Neuronal stem cell (in vitro differentiated cells): ENCODE results near the gene MALT1.

Source experiments
- DNase-seq: peaks from one replicate; pipeline ENCODE4 v3.0.0-alpha.2; 2013; ENCODE audit warnings: low spot score
- H2AFZ ChIP-seq: one replicate; pipeline ENCODE4 v1.6.1; 2013; ENCODE audit warnings: mild to moderate bottlenecking, low read length, inconsistent platforms
- H2AK5ac ChIP-seq: 2 replicates; pipeline ENCODE4 v1.6.1; 2013; ENCODE audit warnings: low read depth, mild to moderate bottlenecking, inconsistent platforms, low read length, moderate library complexity, mixed read lengths
- H2BK120ac ChIP-seq: 2 replicates; pipeline ENCODE4 v1.6.1; 2013; ENCODE audit warnings: low read depth, mild to moderate bottlenecking, inconsistent platforms, low read length, moderate library complexity, mixed read lengths
- H2BK12ac ChIP-seq: one replicate; pipeline ENCODE4 v1.6.1; 2013; ENCODE audit warnings: low read length, inconsistent platforms
- H2BK15ac ChIP-seq: 2 replicates; pipeline ENCODE4 v1.6.1; 2013; ENCODE audit warnings: mild to moderate bottlenecking, low read length, inconsistent platforms, mixed read lengths
- H2BK5ac ChIP-seq: one replicate; pipeline ENCODE4 v1.6.1; 2013; ENCODE audit warnings: inconsistent platforms, mild to moderate bottlenecking, low read length, moderate library complexity
- H3K14ac ChIP-seq: one replicate; pipeline ENCODE4 v1.6.1; 2013; ENCODE audit warnings: low read length, inconsistent platforms
- H3K18ac ChIP-seq: 2 replicates; pipeline ENCODE4 v1.6.1; 2013; ENCODE audit warnings: low read length, inconsistent platforms
- H3K23ac ChIP-seq: 2 replicates; pipeline ENCODE4 v1.6.1; 2013; ENCODE audit warnings: low read depth, mild to moderate bottlenecking, mixed read lengths, low read length, inconsistent platforms; ENCODE audit not compliant: poor library complexity
- H3K27ac ChIP-seq: replicated peaks from 3 replicates; pipeline ENCODE4 v1.5.1; 2013; ENCODE audit warnings: low read length, inconsistent platforms
- H3K27me3 ChIP-seq, 3 experiments: 2 replicates each; pipeline ENCODE4 v1.6.1; 2013; ENCODE audit warnings: low read length in 3 of 3, mild to moderate bottlenecking in 2 of 3, inconsistent platforms in 1 of 3, low read depth in 1 of 3, mixed read lengths in 1 of 3, moderate library complexity in 1 of 3; ENCODE audit not compliant: control insufficient read depth in 3 of 3, insufficient read depth in 3 of 3
- H3K36me3 ChIP-seq, 2 donors: replicated peaks in 1 of 2; 2 replicates each; pipeline ENCODE4 v1.6.1; 2013; ENCODE audit warnings: low read length in 2 of 2; ENCODE audit not compliant: control insufficient read depth in 2 of 2, insufficient read depth in 2 of 2
- H3K4ac ChIP-seq: 2 replicates; pipeline ENCODE4 v1.6.1; 2013; ENCODE audit warnings: inconsistent platforms, mild to moderate bottlenecking, low read length, moderate library complexity
- H3K4me1 ChIP-seq, 2 donors: 1 replicate in 1 of 2; 2 replicates in 1 of 2; pipeline ENCODE4 v1.6.1; 2013; ENCODE audit warnings: low read length in 2 of 2, low read depth in 1 of 2; ENCODE audit not compliant: control insufficient read depth in 2 of 2, insufficient read depth in 1 of 2
- H3K4me2 ChIP-seq: one replicate; pipeline ENCODE4 v1.6.1; 2013; ENCODE audit warnings: mild to moderate bottlenecking, low read length, inconsistent platforms; ENCODE audit not compliant: insufficient read depth, poor library complexity, severe bottlenecking
- H3K4me3 ChIP-seq, 2 donors: 2 replicates each; pipeline ENCODE4 v1.5.1; 2013; ENCODE audit warnings: low read length in 2 of 2, mild to moderate bottlenecking in 2 of 2, inconsistent platforms in 1 of 2, moderate library complexity in 1 of 2
- H3K79me1 ChIP-seq: one replicate; pipeline ENCODE4 v1.6.1; 2013; ENCODE audit warnings: low read depth, mild to moderate bottlenecking, inconsistent platforms, low read length, moderate library complexity
- H3K9ac ChIP-seq: one replicate; pipeline ENCODE4 v1.6.1; 2013; ENCODE audit warnings: mild to moderate bottlenecking, low read depth, low read length, inconsistent platforms; ENCODE audit not compliant: poor library complexity
- H3K9me3 ChIP-seq, 2 donors: replicated peaks in 1 of 2; 2 replicates each; pipeline versions ENCODE3 to v1.6.1; 2013; ENCODE audit warnings: low read length in 2 of 2, mild to moderate bottlenecking in 2 of 2, inconsistent platforms in 1 of 2, low read depth in 1 of 2, mixed read lengths in 1 of 2, moderate library complexity in 1 of 2; ENCODE audit not compliant: control insufficient read depth in 2 of 2, insufficient read depth in 1 of 2
- H4K8ac ChIP-seq: one replicate; pipeline ENCODE4 v1.6.1; 2013; ENCODE audit warnings: low read depth, mild to moderate bottlenecking, inconsistent platforms, low read length, moderate library complexity
- H4K91ac ChIP-seq: one replicate; pipeline ENCODE4 v1.6.1; 2013; ENCODE audit warnings: low read length, low read depth, mild to moderate bottlenecking, inconsistent platforms; ENCODE audit not compliant: poor library complexity
- WGBS, 2 donors: extraction: QIAGEN DNeasy Blood & Tissue Kit; methylation state at CpG; one replicate each; pipeline ENCODE4 v1.1.7; 2013; ENCODE audit warnings: missing lambda C conversion rate in 2 of 2, mixed read lengths in 1 of 2; ENCODE audit not compliant: insufficient read length in 2 of 2, insufficient replicate concordance in 1 of 2; ENCODE audit errors: extremely low coverage in 2 of 2; 5-methylcytosine and 5-hydroxymethylcytosine counted together

Gene MALT1

DNA sequence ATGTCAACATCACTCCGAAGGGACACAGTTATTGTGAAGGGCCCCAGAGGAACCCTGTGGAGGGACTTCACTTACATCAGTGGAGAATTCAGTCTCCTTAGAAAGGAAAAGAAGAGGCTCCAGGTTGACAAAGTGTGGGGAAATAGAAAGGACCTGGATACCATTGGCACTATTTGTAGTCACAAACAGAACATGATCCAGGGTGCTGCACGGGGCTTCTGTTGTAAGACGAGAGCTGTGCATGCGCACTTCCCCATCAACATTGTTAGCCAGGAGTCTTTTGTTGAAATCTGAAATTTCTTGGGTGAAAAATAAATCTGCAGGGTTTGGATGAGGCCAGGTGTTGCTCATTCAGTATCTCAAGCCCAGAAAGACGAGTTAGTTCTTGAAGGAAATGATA, 40.0 kb upstream of the MALT1 start:
- Histone ChIP-seq H2AFZ (peak overlapping the region; percentile 33), H3K27ac (no peak overlapping the region), H3K14ac (no peak overlapping the region), H4K91ac (no peak overlapping the region), H4K8ac (no peak overlapping the region), H3K18ac (no peak overlapping the region), H3K4ac (no peak overlapping the region), H2BK15ac (no peak overlapping the region), H3K4me1 (peaks cover 9 to 15% of the 10 kb centered on the region in 2 donors), H2BK12ac (no peak overlapping the region), H2BK5ac (no peak overlapping the region), H3K23ac (no peak overlapping the region), H3K36me3 (no peaks in the 10 kb centered on the region), H3K9ac (no peak overlapping the region), H3K27me3 (no peaks in the 10 kb centered on the region), H3K79me1 (no peaks in the 10 kb centered on the region), H3K4me3 (no peak overlapping the region), H3K4me2 (no peak overlapping the region), H2BK120ac (no peak overlapping the region), H3K9me3 (no peaks in the 10 kb centered on the region), H2AK5ac (no peak overlapping the region)
- no CpG with 5 or more reads among the region's 5 CpGs for WGBS, 2 donors
- DNase-seq, result no peak

DNA sequence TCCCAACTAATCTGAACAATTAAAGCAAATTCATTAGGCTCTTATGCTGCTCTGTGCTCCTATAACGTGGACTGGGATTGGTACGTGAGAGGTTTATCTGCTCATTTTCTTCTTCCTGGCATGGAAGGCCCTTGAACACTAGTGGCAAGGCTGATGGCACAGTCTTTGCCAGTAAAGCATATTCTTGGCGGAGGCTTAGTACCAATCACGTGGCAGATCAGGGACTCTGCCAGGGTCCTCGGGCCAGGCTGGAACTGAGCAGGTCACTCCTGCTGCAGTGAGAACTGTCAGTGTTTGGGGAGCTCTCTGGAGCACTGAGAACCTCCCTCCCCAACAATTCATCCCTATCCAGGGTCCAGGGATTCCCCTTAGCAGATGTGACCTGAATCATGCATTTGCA, 38.7 kb upstream of the MALT1 start:
- Histone ChIP-seq H2BK15ac (no peak overlapping the region), H3K27ac (no peak overlapping the region), H4K8ac (no peak overlapping the region), H3K4ac (no peak overlapping the region), H3K79me1 (no peaks in the 10 kb centered on the region), H3K4me1 (peaks cover 9 to 15% of the 10 kb centered on the region in 2 donors), H3K4me3 (no peak overlapping the region), H3K4me2 (no peak overlapping the region), H3K23ac (no peak overlapping the region), H2BK120ac (no peak overlapping the region), H3K18ac (no peak overlapping the region), H3K9me3 (no peaks in the 10 kb centered on the region), H3K9ac (no peak overlapping the region), H2AFZ (no peak overlapping the region), H2BK5ac (no peak overlapping the region), H3K27me3 (no peaks in the 10 kb centered on the region), H3K14ac (no peak overlapping the region), H4K91ac (no peak overlapping the region), H2AK5ac (no peak overlapping the region), H3K36me3 (no peaks in the 10 kb centered on the region), H2BK12ac (no peak overlapping the region)
- DNase-seq, result no peak
- no CpG with 5 or more reads among the region's 5 CpGs for WGBS, 2 donors

DNA sequence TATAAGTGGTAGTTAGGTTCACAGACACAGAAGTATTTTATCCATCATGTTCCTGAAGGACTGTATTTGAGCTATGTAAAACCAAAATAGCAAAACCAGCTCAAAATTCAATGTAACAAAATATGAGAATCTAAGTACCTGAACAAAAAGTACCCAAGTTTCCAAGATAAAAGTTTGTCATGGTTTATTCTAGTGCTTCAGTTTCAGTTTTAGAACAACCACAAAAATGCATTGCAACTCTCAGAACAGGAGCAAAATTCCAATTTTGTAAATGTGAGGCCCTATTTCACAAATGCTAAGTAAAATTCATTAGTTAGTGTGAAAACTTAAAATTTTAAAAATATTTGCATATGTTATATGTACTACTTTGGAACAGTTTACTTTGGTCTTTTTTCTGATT, 37.4 kb upstream of the MALT1 start:
- Histone ChIP-seq H2BK120ac (no peak overlapping the region), H3K4me3 (no peak overlapping the region), H3K18ac (no peak overlapping the region), H3K4ac (no peak overlapping the region), H2BK5ac (no peak overlapping the region), H3K27ac (no peak overlapping the region), H2AK5ac (no peak overlapping the region), H4K8ac (no peak overlapping the region), H3K9ac (no peak overlapping the region), H3K14ac (no peak overlapping the region), H3K27me3 (no peaks in the 10 kb centered on the region), H3K4me1 (peaks cover 6 to 15% of the 10 kb centered on the region in 2 donors), H3K9me3 (no peaks in the 10 kb centered on the region), H2AFZ (no peak overlapping the region), H3K79me1 (no peaks in the 10 kb centered on the region), H2BK15ac (no peak overlapping the region), H3K4me2 (no peak overlapping the region), H2BK12ac (no peak overlapping the region), H3K23ac (no peak overlapping the region), H3K36me3 (no peaks in the 10 kb centered on the region), H4K91ac (no peak overlapping the region)
- no peak for DNase-seq

DNA sequence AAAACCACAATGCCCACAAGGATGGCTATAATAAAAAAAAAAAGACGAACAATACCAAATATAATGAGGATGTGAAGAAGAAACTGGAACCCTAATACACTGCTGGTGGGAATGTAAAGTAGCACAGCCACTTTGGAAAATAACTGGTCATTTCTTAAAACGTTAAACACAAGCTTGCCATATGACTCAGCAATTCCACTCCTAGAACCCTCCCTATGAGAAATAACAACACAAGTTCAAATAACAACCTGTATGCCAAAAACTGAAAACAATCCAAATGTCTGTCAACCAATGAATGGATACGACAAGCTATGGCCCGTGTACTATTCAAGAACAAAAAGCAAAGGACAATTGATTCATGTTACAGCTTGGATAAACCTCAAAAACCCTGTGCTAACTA, 35.4 kb upstream of the MALT1 start:
- no peak overlapping the region for H4K8ac ChIP-seq
- no peak overlapping the region for H3K4me3 ChIP-seq
- WGBS, 2 donors, result no CpG with 5 or more reads among the region's 4 CpGs
- no peak for DNase-seq
- no peaks in the 10 kb centered on the region for H3K79me1 ChIP-seq
- H3K4me2 ChIP-seq, result no peak overlapping the region
- no peak overlapping the region for H3K4ac ChIP-seq
- H3K4me1 ChIP-seq, result peaks cover 5 to 20% of the 10 kb centered on the region in 2 donors
- no peak overlapping the region for H2BK15ac ChIP-seq
- H3K14ac ChIP-seq, result no peak overlapping the region
- H3K18ac ChIP-seq, result no peak overlapping the region
- H3K23ac ChIP-seq, result no peak overlapping the region
- H3K36me3 ChIP-seq, result no peaks in the 10 kb centered on the region
- no peak overlapping the region for H4K91ac ChIP-seq
- no peak overlapping the region for H2BK120ac ChIP-seq
- no peaks in the 10 kb centered on the region for H3K9me3 ChIP-seq
- H2BK12ac ChIP-seq, result no peak overlapping the region
- H3K27ac ChIP-seq, result no peak overlapping the region
- H2AK5ac ChIP-seq, result no peak overlapping the region
- H3K9ac ChIP-seq, result no peak overlapping the region
- H2BK5ac ChIP-seq, result no peak overlapping the region
- H3K27me3 ChIP-seq, result no peaks in the 10 kb centered on the region
- no peak overlapping the region for H2AFZ ChIP-seq
